Measurements from ENCODE around the gene HLA-DMB.

The HLA-DMB gene

DNA sequence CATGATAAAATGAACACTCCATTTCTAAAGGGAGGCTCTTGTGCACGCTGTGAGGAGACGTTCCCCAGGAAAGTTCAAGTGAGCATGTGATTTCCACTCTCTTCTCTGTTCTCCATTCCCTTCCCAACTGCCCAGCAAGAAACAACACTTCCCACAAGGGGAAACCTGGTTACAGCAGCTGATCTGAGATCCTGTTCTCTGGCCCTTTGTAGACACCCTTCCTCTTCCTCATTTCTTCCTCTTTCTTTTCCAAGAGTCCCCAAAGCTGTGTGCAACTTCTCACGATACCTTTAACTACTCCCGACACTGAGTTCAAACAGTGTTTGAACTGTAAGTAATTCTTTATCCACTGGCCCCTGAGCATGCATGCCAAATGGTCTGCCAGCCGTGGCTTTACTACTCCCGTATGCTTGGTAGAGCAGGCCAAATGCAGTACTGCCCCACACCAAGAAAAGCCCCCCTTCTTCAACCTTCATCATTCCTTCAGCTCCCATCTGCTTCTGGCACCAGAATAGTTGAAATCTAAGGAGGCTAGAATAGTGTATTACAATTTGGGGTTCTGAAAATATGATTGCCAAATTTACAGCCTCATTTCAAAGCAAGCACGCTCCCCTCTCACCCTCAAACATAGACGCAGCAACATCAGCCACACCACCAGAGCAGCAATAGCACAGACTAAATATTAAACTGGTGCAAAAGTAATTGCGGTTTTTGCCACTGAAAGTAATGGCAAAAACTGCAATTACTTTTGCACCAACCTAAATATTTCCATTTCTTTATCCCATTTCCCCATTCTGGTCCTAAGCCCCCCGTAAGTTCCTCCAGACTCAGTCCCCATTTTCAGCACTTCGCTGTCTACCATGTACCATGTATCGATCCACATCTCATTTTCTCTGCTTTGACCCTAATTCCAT is 4.3 kb downstream of the HLA-DMB start:
- no peak overlapping the region for H3K27ac ChIP-seq

DNA sequence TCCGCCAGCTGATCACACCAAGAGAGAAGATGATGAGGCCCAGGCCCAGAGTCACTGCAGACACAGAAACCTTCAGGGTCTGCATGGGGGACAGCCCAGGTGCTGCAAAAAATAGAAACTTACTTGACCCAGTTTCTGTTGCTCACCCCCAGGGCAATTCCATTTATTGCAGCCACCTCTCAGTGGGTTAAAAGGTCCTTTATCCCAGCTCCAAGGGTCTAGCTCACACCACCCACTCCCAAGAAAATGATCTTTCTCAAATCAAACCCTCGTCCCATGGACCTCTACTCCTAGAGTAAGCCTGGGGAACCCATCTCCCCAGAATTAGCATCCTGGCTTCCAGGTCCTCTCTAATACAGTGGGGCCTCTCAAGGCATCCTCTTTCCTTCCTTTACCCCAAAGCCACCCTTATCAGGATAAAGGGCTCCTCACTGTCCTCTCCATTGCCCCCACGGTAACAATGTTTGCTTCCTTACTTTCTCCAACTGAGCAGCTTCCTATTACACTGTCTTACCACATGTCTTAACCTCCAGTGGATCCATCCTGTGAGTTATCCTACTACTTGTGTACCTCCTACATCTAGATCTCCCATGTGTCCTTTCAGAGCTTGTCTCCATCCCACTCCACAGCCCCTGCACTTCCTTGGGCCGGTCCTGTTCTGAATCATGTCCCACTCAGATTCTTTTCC is 5.1 kb downstream of the HLA-DMB start:
- TF ChIP-seq, protein P1, sequence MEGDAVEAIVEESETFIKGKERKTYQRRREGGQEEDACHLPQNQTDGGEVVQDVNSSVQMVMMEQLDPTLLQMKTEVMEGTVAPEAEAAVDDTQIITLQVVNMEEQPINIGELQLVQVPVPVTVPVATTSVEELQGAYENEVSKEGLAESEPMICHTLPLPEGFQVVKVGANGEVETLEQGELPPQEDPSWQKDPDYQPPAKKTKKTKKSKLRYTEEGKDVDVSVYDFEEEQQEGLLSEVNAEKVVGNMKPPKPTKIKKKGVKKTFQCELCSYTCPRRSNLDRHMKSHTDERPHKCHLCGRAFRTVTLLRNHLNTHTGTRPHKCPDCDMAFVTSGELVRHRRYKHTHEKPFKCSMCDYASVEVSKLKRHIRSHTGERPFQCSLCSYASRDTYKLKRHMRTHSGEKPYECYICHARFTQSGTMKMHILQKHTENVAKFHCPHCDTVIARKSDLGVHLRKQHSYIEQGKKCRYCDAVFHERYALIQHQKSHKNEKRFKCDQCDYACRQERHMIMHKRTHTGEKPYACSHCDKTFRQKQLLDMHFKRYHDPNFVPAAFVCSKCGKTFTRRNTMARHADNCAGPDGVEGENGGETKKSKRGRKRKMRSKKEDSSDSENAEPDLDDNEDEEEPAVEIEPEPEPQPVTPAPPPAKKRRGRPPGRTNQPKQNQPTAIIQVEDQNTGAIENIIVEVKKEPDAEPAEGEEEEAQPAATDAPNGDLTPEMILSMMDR (IDR thresholded peaks at IDR 0.05) = no peak
- TF ChIP-seq ZFX (IDR thresholded peaks at IDR 0.05; ENCODE audit: borderline replicate concordance) = no peak

More for the DNA sequence above, 4.3 kb downstream of the HLA-DMB start:
- TF ChIP-seq, protein P1 (IDR thresholded peaks at IDR 0.05) = no peak
- TF ChIP-seq ZFX (IDR thresholded peaks at IDR 0.05; ENCODE audit: borderline replicate concordance) = no peak

DNA sequence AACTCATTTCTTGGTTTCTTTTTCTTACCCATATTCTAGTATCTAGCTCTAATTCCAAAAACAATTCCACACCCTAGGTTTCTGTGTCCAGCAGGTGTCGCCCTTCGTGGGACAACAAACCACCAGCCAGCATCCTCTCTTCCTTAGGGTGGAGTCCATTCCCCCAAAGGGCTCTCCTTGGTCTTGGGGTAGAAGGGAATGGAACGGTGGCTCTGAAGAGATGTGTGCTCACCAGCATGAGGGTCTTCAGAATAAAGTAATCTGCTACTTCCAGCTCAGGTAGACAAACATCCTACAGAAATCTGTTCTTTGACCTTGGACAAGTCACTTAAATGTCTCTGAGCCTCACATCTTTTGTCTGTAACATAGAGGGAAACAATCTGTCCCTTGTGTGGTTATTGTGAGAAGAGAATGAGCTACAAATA is 7.2 kb downstream of the HLA-DMB start:
- H3K27ac ChIP-seq = no peak overlapping the region
- TF ChIP-seq ZFX (IDR thresholded peaks at IDR 0.05; ENCODE audit: borderline replicate concordance) = no peak
- TF ChIP-seq, protein P1 (IDR thresholded peaks at IDR 0.05) = peak; percentile 93

More for the DNA sequence above, 5.1 kb downstream of the HLA-DMB start:
- H3K27ac ChIP-seq = no peak overlapping the region

DNA sequence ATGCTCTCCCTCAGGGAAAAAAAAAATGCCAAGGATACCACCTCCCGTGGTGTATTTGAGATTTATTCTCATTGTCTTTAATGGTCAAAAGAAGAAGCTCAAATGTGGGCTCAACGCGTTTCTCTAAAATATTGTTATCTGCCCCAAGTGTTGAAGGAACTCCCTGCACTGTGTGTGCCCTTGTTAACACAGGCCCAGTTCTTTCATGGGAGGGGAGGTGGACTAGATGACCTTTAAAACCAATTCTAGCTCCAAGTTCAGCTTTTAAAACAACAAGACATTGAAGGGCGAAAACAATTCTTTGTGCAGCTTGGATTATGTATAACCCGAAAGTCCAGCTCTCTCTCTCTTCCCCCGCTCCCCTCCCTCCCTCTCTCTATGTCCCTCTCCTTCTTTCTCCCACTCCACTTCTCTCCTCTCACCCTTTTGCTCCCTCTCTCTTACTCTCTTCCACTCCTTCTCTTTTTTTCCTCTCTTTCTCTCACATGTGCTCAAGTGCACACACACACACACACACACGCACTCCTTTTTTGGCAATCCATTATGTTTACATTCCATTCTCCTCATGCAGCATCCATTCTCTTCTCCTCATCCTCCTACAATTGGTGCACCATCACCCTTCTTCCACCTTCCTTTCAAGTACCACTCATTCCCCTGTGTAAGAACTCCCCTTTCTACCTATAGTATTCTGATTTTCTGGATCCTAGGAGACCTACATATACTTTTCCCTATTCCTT is 8.5 kb downstream of the HLA-DMB start:
- H3K27ac ChIP-seq = peak overlapping the region; percentile 20; the same call in 1 of the 2 replicates
- TF ChIP-seq, protein P1 (IDR thresholded peaks at IDR 0.05) = no peak
- no peak for TF ChIP-seq ZFX (IDR thresholded peaks at IDR 0.05; ENCODE audit: borderline replicate concordance)

DNA sequence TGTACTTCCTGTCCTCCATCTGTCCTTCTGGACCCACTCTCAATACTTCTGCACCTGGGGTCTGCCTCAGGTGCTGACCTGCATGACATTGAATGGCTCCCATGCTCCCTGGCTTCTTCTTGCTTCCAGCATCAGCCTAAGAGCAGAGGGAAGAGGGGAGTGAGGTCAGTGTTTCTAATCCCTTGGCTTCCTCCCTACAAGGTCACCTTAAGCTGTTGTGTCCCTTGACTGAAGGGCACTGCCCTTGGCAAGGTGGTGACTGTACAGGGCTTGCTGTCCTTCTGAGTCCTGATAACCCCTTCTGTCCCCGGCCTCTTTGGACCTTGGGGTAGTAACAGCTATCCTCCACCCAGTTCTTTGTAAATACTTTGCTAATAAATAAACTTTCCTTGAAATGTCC is 9.6 kb downstream of the HLA-DMB start:
- TF ChIP-seq, protein P1 (IDR thresholded peaks at IDR 0.05) = no peak
- TF ChIP-seq ZFX (IDR thresholded peaks at IDR 0.05; ENCODE audit: borderline replicate concordance) = no peak
- no peak overlapping the region for H3K27ac ChIP-seq

DNA sequence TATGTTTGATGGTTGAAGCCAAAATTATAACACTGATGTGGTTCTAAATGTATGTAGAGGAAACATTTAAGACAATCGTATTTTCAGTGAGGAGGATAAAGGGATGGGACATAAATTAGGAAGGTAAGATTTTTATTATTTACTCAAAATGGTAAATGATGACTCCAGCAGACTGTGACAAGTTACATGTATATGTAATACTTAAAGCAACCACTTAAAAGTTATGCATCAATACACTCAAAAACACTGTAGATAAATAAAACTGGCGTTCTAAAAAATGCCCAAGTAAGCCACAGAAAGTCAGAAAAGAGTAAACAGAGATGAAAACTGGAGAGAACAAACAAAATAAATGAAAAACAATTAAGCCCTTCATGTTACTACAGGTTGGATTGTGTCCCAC is 18.7 kb downstream of the HLA-DMB start:
- H3K27ac ChIP-seq = peak overlapping the region; percentile 94

More for the DNA sequence above, 18.7 kb downstream of the HLA-DMB start:
- no peak for TF ChIP-seq ZFX (IDR thresholded peaks at IDR 0.05; ENCODE audit: borderline replicate concordance)
- TF ChIP-seq, protein P1 (IDR thresholded peaks at IDR 0.05) = no peak

All from 22Rv1 (cell line).